CD4-positive, alpha-beta T cell treated with Interleukin-17A for 4 hours (primary cell): ENCODE results near the gene MAN1C1.

Experiments
- DNase-seq: peaks from one replicate; pipeline ENCODE4 v3.0.0-alpha.2; 2020; ENCODE audit warnings: mixed read lengths

MAN1C1 gene

GRCh38 chr1:25616095-25616986, at the start of gene MAN1C1:
Gene MAN1C1, plus strand, starts transcription at chr1:25616791. Its CDS starts 1,007 bp downstream, at chr1:25617798.
- peak; percentile 89 for DNase-seq

- no peak for DNase-seq
These were observed 48.9 kb upstream of the MAN1C1 start for GRCh38 chr1:25567710-25568089.

GRCh38 chr1:25568090-25568833, 48.3 kb upstream of the MAN1C1 start:
- DNase-seq = no peak

GRCh38 chr1:25568834-25569596, 47.6 kb upstream of the MAN1C1 start:
- peak; percentile 48 for DNase-seq

- no peak for DNase-seq
These were observed 46.8 kb upstream of the MAN1C1 start for GRCh38 chr1:25569597-25570396.

GRCh38 chr1:25570798-25571521, 45.6 kb upstream of the MAN1C1 start:
- DNase-seq = no peak

GRCh38 chr1:25571522-25571970, 45.0 kb upstream of the MAN1C1 start:
- no peak for DNase-seq

- DNase-seq = no peak
These were observed 44.5 kb upstream of the MAN1C1 start for GRCh38 chr1:25572107-25572506.

- DNase-seq = peak; percentile 69
These were observed 43.6 kb upstream of the MAN1C1 start for GRCh38 chr1:25572708-25573590.

- DNase-seq = no peak
These were observed 43.0 kb upstream of the MAN1C1 start for GRCh38 chr1:25573591-25573930.

GRCh38 chr1:25573961-25574360, 42.6 kb upstream of the MAN1C1 start:
- DNase-seq = no peak

GRCh38 chr1:25575191-25575590, 41.4 kb upstream of the MAN1C1 start:
- no peak for DNase-seq

GRCh38 chr1:25576459-25577133, 40.0 kb upstream of the MAN1C1 start:
- no peak for DNase-seq

- DNase-seq = no peak
These were observed 39.3 kb upstream of the MAN1C1 start for GRCh38 chr1:25577134-25577920.

- no peak for DNase-seq
These were observed 37.0 kb upstream of the MAN1C1 start for GRCh38 chr1:25579292-25580252.

- no peak for DNase-seq
These were observed 35.7 kb upstream of the MAN1C1 start for GRCh38 chr1:25580927-25581326.

- no peak for DNase-seq
These were observed 34.8 kb upstream of the MAN1C1 start for GRCh38 chr1:25581764-25582163.
